Measurements from ENCODE around the gene CCDC88B.

Gene CCDC88B

DNA sequence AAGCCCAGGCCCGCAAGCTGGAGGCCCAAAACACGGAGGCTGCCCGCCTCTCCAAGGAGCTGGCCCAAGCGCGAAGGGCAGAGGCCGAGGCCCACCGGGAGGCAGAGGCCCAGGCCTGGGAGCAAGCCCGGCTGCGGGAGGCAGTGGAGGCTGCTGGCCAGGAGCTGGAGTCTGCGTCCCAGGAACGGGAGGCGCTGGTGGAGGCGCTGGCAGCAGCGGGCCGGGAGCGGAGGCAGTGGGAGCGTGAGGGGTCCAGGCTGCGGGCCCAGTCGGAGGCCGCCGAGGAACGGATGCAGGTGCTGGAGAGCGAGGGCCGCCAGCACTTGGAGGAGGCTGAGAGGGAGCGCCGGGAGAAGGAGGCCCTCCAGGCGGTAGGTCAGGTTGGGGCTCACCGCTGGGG, 4.8 kb downstream of the CCDC88B start:
- no peak for DNase-seq

GRCh38 chr11:64347193-64347867, 7.3 kb downstream of the CCDC88B start:
- DNase-seq = no peak

GRCh38 chr11:64348383-64349024, 8.5 kb downstream of the CCDC88B start:
- DNase-seq = no peak

- DNase-seq = no peak
Measured at GRCh38 chr11:64349025-64349387, 9.0 kb downstream of the CCDC88B start.

DNA sequence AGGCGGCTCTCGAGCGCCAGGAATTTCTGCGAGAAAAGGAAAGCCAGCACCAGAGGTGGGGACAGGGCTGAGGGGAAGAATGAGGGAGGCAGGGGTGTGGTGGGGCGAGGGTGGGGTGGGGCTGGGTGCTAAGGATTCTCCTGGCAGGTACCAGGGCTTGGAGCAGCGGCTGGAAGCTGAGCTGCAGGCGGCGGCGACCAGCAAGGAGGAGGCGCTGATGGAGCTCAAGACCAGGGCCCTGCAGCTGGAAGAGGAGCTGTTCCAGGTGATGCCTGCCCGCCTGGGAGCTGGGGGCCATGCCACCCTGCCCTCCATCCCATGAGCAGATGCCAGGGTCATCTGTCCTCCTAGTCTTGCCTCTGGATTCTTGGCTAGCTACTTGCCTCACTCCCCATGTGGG, 9.4 kb downstream of the CCDC88B start:
- no peak for DNase-seq

DNA sequence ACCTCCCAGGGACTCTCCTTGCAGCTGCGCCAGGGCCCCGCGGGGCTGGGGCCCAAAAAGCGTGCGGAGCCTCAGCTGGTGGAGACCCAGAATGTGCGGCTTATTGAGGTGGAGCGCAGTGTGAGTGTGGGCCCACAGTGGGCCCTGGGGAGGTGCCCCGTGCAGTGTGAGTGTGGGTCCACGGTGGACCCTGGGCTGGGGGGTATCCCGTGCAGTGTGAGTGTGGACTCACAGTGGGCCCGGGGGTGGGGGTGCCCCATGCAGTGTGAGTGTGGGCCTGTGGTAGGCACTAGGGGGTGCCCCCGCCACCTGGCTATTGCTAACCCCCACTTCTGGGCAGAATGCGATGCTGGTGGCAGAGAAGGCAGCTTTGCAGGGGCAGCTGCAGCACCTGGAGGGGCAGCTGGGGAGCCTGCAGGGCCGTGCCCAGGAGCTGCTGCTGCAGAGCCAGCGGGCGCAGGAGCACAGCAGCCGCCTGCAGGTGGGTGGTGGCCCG, 11.2 kb downstream of the CCDC88B start:
- DNase-seq = no peak

- DNase-seq = no peak
Measured at GRCh38 chr11:64352099-64352994, 12.3 kb downstream of the CCDC88B start.

GRCh38 chr11:64352995-64353714, 13.2 kb downstream of the CCDC88B start:
- no peak for DNase-seq

DNA sequence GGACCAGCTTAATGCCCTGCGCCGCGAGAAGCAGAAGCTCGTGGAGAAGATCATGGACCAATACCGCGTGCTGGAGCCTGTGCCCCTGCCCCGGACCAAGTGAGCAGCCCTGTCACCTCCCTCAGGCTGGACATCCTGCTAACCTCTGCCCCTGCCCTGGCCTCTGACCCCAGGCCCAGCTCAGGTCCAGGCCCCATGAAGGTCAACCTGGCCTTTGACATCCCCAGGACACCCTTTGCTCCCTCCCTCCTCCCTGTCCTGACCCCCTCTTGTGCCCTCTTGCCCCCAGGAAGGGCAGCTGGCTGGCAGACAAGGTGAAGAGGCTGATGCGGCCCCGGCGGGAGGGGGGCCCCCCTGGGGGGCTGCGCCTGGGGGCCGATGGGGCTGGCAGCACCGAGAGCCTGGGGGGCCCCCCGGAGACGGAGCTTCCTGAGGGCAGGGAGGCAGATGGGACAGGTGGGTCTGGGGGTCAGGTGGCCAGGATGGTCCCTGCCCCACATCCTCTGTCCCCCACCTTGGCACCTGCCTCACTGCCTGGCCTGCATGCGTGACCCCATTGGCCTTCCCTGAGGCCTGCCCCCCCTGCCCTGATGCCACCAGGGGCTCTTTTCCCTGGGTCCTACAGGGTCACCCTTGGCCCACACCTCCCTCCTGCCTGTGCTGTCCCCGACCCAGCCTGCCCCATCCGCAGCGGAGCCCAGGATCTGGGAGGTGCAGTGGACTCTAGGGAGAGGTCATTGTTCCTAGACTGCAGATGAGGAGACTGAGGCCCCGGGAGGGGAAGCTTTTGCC, 13.9 kb downstream of the CCDC88B start:
- no peak for DNase-seq

DNA sequence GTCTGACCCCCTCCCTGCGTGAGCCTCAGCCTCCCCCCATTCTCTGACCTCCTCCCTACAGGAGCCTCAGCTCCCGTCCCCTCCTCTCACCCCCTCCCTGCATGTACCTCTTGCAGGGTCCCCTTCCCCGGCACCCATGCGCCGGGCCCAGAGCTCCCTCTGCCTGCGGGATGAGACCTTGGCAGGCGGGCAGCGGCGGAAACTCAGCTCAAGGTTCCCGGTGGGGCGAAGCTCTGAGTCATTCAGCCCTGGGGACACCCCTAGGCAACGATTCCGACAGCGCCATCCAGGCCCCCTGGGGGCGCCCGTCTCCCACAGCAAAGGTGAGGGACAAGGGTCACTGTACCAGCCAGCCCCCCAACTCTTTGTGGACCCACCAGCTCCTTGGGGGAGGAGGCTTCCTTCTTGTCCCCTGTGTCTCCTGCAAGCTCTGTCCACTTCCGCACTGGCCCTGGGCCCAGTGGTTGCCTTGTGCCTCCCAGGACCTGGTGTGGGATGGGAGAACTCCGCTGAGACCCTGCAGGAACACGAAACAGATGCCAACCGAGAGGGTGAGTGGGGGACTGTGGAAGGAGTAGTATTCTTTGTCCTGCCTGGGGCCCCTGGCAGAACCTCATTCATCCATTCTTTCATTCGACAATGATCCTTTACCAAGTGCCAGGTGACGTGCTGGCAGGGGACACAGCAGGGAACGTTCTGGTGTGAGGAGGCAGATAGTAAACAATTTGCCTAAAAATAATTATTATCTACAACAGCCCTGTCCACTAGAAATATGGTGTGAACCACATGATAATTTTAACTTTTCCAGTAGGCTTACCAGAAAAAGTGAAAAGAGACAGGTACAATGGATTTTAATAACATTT, 15.3 kb downstream of the CCDC88B start:
- no peak for DNase-seq

GRCh38 chr11:64356498-64357411, 16.8 kb downstream of the CCDC88B start:
- DNase-seq = no peak

GRCh38 chr11:64357446-64357845, 17.4 kb downstream of the CCDC88B start:
- DNase-seq = no peak

GRCh38 chr11:64357904-64358535, 18.0 kb downstream of the CCDC88B start:
- DNase-seq = no peak

DNA sequence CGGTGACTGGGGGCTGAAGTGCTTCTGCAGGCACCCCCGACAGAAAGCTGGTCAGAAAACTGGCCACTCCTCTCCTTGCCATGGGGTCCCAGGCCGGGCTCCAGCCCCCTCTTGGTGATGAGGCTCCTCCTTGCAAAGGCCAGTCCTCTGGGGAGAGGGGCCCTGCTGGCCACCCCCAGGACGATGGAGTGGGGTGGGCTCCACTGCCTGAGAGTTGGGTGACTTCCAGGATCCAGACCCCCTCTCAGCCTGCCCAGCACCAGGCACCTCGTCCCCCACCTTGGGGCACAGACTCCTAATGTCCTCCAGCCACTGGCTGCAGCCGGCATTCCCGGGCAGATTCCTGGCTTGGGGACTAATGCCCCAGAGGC, 18.5 kb downstream of the CCDC88B start:
- DNase-seq = no peak

DNA sequence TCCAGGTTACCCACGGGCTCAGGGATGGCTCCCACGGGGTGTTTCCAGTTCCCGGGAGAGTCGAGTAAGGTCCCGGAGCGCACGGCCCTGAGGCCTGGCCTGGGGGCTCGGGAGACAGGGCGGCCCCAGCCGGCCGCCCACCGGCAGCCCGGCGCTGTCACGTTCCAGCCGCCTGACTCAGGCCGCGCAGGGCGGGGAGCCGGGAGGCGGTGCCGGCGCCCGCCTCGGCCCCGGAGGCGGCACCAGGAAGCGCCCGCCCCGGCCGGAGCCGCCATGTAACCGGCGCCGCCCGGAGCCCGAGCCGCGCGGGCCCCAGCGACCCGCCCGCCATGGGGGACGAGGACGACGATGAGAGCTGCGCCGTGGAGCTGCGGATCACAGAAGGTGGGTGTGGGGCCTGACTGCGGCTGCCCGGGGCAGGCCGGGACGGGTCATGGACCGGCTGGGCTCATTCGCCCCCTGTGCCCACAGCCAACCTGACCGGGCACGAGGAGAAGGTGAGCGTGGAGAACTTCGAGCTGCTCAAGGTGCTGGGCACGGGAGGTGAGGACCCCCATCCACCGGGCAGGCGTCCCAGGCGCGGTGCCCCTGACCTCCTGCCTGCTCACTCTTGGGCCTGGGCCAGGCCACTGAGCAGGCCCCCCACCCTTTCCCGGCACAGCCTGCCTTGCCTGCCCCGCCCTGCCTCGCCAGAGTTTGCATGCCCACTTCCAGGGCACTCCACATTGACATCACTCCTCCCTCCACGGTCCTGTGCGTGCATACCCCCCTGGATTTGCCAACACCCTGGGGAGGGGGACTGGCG, 19.1 kb downstream of the CCDC88B start, which contains the start of gene RPS6KA4:
Gene RPS6KA4 (plus strand): TSS at position 256 of the 805 bp plus-strand sequence. CDS start 74 bp downstream, at position 330.
- DNase-seq = peak; percentile 25

GRCh38 chr11:64359712-64360445, 19.9 kb downstream of the CCDC88B start:
- DNase-seq = no peak

- DNase-seq = no peak
Measured at GRCh38 chr11:64360448-64360921, 20.5 kb downstream of the CCDC88B start.

GRCh38 chr11:64361659-64362058, 21.7 kb downstream of the CCDC88B start:
- no peak for DNase-seq

All from NCI-H2227 treated with DMSO at 0.1 percent for 48 hours (cell line).